D721Med (cell line): ENCODE measurements around the gene ANXA2R.
"Not testable (repeated sequence)": the region's sequence is repeated elsewhere in the genome, so short reads cannot be mapped to it uniquely, and the experiment has no call there.

Experiments used
- DNase-seq: peaks from one replicate; pipeline ENCODE4 v3.0.0; 2011; ENCODE audit warnings: low spot score; ENCODE audit not compliant: insufficient read length
- FAIRE-seq: peaks from 2 replicates; lab custom pipeline; 2011; peaks lifted over from hg19 to GRCh38; lab: Jason Lieb, UNC
- TF ChIP-seq, protein P1 (sequence below): IDR thresholded peaks from 2 replicates; pipeline ENCODE4 v1.5.1; 2012; ENCODE audit warnings: mild to moderate bottlenecking, control low read depth; ENCODE audit not compliant: insufficient read depth; ENCODE audit errors: missing control alignments

ANXA2R gene

DNA sequence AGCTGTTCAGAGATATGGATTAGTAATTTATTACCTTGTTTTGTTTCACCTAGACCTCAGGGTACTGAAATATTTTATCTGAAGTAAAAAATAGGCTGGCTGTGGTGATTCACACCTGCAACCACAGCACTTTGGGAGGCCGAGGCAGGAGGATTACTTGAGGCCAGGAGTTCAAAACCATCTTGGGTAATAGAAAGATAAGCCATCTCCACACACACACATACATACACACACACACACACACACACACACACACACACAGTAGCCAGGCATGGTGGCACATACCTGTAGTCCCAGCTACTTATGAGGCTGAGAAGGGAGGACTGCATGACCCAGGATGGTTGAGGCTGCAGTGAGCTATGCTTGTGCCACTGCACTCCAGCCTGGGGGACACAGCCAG lies 3.7 kb downstream of the ANXA2R start:
- FAIRE-seq (no peak), DNase-seq (no peak)
- TF ChIP-seq, protein P1, sequence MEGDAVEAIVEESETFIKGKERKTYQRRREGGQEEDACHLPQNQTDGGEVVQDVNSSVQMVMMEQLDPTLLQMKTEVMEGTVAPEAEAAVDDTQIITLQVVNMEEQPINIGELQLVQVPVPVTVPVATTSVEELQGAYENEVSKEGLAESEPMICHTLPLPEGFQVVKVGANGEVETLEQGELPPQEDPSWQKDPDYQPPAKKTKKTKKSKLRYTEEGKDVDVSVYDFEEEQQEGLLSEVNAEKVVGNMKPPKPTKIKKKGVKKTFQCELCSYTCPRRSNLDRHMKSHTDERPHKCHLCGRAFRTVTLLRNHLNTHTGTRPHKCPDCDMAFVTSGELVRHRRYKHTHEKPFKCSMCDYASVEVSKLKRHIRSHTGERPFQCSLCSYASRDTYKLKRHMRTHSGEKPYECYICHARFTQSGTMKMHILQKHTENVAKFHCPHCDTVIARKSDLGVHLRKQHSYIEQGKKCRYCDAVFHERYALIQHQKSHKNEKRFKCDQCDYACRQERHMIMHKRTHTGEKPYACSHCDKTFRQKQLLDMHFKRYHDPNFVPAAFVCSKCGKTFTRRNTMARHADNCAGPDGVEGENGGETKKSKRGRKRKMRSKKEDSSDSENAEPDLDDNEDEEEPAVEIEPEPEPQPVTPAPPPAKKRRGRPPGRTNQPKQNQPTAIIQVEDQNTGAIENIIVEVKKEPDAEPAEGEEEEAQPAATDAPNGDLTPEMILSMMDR = no peak

DNA sequence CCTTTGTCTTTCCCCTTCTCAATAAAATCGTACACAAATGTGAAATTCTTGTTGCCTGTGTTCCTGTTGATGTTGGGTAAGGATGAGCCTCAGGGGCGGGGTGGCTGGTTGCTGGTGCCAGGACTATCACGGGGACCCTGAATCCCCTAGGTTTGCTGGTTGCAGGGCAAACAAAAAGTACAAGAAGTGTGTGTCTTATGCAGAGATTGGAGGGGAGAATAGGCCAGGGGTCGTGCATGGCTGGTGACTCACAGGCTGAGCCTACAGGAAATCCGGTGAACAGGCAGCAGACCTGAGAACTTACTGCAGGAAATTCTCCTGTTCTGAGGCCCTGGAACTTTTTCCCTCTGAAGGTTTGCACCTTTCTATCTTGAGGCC lies 5.5 kb downstream of the ANXA2R start:
- FAIRE-seq (no peak), DNase-seq (no peak)
- TF ChIP-seq, protein P1 = no peak

DNA sequence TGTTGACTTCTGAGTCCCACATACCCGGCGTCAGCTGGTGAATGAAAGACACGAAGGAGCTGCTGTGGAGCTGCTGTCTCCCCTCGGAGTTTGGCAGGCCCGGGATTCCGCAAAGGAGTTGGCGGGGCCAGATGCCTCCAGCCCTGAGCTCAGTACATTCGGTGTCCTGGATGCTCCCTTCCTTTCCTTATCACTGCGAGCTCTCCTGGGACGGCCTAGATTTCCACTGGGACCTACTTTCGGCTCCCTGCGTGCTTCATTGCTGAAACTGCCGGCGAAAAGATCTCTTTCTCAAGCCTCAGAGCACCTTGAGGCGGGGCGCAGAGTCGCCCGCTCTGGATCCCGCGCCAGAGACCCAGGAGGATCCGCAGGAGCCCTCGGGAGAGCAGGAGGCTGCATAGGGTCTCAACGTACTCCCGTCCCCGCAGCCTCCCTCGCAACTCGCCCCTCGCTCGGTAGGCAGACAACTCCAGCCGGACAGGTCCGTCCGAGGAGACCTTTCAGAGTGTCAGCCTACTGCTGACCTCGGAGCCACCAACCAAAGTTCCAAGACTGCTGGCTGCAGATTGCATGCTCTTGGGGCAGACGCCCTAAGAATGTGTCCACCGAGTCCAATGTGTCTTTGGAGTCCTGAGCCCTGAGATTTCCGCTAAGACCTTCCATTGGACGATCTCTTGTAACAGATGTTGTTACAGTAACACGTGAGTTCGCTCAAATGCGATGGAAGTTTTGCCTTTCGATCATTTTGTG lies 6.1 kb downstream of the ANXA2R start:
- no peak for FAIRE-seq
- no peak for DNase-seq
- TF ChIP-seq, protein P1 = no peak

- FAIRE-seq (no peak), DNase-seq (no peak)
- TF ChIP-seq, protein P1 = no peak
Observed at GRCh38 chr5:43027054-43027785, 12.9 kb downstream of the ANXA2R start.

GRCh38 chr5:43025184-43025950 lies 14.8 kb downstream of the ANXA2R start:
- DNase-seq = not testable (repeated sequence)

GRCh38 chr5:43024217-43024616 lies 15.9 kb downstream of the ANXA2R start:
- no peak for FAIRE-seq

More at GRCh38 chr5:43025184-43025950, 14.8 kb downstream of the ANXA2R start:
- not testable (repeated sequence) for FAIRE-seq

GRCh38 chr5:43021151-43021550 lies 19.0 kb downstream of the ANXA2R start:
- no peak for FAIRE-seq
- TF ChIP-seq, protein P1 = no peak
- DNase-seq = no peak

More at GRCh38 chr5:43024217-43024616, 15.9 kb downstream of the ANXA2R start:
- DNase-seq = no peak
- TF ChIP-seq, protein P1 = no peak
